22Rv1 (cell line): ENCODE measurements around the gene ACACB.

Experiments
- CTCF ChIP-seq: fragments of 450-650 bp; IDR thresholded peaks from 2 replicates; pipeline ENCODE4 v1.5.1; 2017; ENCODE audit warnings: mild to moderate bottlenecking
- ZFX ChIP-seq: fragments of 450-650 bp; IDR thresholded peaks from 2 replicates; pipeline ENCODE4 v1.6.1; 2017; ENCODE audit warnings: antibody characterized with exemption, borderline replicate concordance

GRCh38 chr12:109247831-109248654 is 131.7 kb downstream of the ACACB start:
- no peak for TF ChIP-seq CTCF
- TF ChIP-seq ZFX, result no peak
